Natural killer cell (primary cell): ENCODE data around the gene FANCE. TPM values are rescaled to one million over a fixed set of nuclear protein-coding genes. Genes with fewer than 3 reads are reported as not detected.

ENCODE experiments used
- ATAC-seq, 3 donors: fragments of 150-1000 bp in 2 of 3; fragments of 200-7000 bp in 1 of 3; cut with Tn5 transposase; 1 replicate in 1 of 3; 2 replicates in 2 of 3; pipeline ENCODE4 v1.10.0; 2021; ENCODE audit warnings: mild to moderate bottlenecking in 2 of 3, moderate library complexity in 2 of 3
- DNase-seq, 2 donors: peaks; one replicate each; pipeline versions ENCODE4 v3.0.0 to v3.0.0-alpha.2; 2013 to 2021; ENCODE audit warnings: mixed read lengths in 1 of 2
- H3K27ac ChIP-seq: one replicate; pipeline ENCODE4 v1.5.1; 2013; ENCODE audit warnings: mild to moderate bottlenecking, low read length
- H3K27me3 ChIP-seq: one replicate; pipeline ENCODE4 v1.6.1; 2013; ENCODE audit warnings: low read length; ENCODE audit not compliant: control insufficient read depth, insufficient read depth
- H3K36me3 ChIP-seq: one replicate; pipeline ENCODE4 v1.6.1; 2013; ENCODE audit warnings: low read length; ENCODE audit not compliant: control insufficient read depth, insufficient read depth
- H3K4me1 ChIP-seq: one replicate; pipeline ENCODE4 v1.6.1; 2013; ENCODE audit warnings: low read length; ENCODE audit not compliant: control insufficient read depth, insufficient read depth
- H3K4me3 ChIP-seq: one replicate; pipeline ENCODE4 v1.5.1; 2013; ENCODE audit warnings: low read length
- H3K9me3 ChIP-seq: one replicate; pipeline ENCODE4 v1.6.1; 2013; ENCODE audit warnings: low read length; ENCODE audit not compliant: control insufficient read depth, insufficient read depth
- H3K27ac Mint-ChIP-seq, 2 donors: one replicate each; pipeline ENCODE4 v1.8.0; 2022; ENCODE audit warnings: mild to moderate bottlenecking in 2 of 2, mixed read lengths in 2 of 2, moderate library complexity in 1 of 2
- H3K27me3 Mint-ChIP-seq, 2 donors: one replicate each; pipeline ENCODE4 v1.8.0; 2022; ENCODE audit warnings: low read depth in 2 of 2, mixed read lengths in 2 of 2
- H3K36me3 Mint-ChIP-seq: one replicate; pipeline ENCODE4 v1.8.0; 2022; ENCODE audit warnings: mixed read lengths
- H3K4me1 Mint-ChIP-seq, 2 donors: one replicate each; pipeline ENCODE4 v1.8.0; 2022; ENCODE audit warnings: mixed read lengths in 2 of 2
- H3K4me3 Mint-ChIP-seq: one replicate; pipeline ENCODE4 v1.8.0; 2022; ENCODE audit warnings: mild to moderate bottlenecking, moderate library complexity, mixed read lengths
- H3K9me3 Mint-ChIP-seq, 2 donors: one replicate each; pipeline ENCODE4 v1.8.0; 2022; ENCODE audit warnings: mixed read lengths in 2 of 2
- CTCF ChIP-seq: fragments of 200-600 bp; IDR thresholded peaks from one replicate; pipeline ENCODE4 v1.8.0; 2022; ENCODE audit warnings: antibody characterized with exemption
- WGBS: methylation state at CpG from one replicate; pipeline ENCODE4 v1.1.7; 2013; ENCODE audit warnings: missing lambda C conversion rate; ENCODE audit not compliant: insufficient coverage; 5-methylcytosine and 5-hydroxymethylcytosine counted together
- intact Hi-C: fragments of 100-400 bp; cut with micrococcal nuclease; formaldehyde crosslinking; loops from one replicate; pipeline ENCODE4 v1.14.2; 2022
- total RNA-seq, 4 donors: library from RNA; stranded (reverse); fragments of 120-200 nt in 1 of 4; gene quantifications; one replicate each; pipeline versions ENCODE4 v1.2.3 to v1.2.4, GENCODE V29; 2013 to 2022

The FANCE gene
- total RNA-seq, 3 donors from 2014 or later (not counting 1 experiment from before 2014, with no cell fraction given): 2.2 to 3.2 (median 2.6) TPM

- intact Hi-C loops: no loop called here
These were observed 44.9 kb downstream of the FANCE start, which contains the start of gene TEAD3 for GRCh38 chr6:35496841-35497570. TEAD3 (minus strand) TSS chr6:35497079.

GRCh38 chr6:35497571-35498421, 45.7 kb downstream of the FANCE start:
- DNase-seq (peak; percentile 43 to 56), ATAC-seq (peak; percentile 23 to 58 (median 31))
- H3K36me3 ChIP-seq: no peaks in the 10 kb centered on the region
- Mint-ChIP-seq H3K36me3 (no peaks in the 10 kb centered on the region), H3K4me3 (peak overlapping the region; percentile 83), H3K4me1 (peaks cover 14 to 26% of the 10 kb centered on the region in 2 donors), H3K27ac (peak overlapping the region in 1 of 2 donors; percentile 65), H3K27me3 (peaks cover 21 to 22% of the 10 kb centered on the region in 2 donors), H3K9me3 (no peaks in the 10 kb centered on the region)
- intact Hi-C loops: no loop called here
- peaks cover 16% of the 10 kb centered on the region for H3K27me3 ChIP-seq
- 8% methylated on average over 76 of the region's 77 CpGs for whole genome bisulfite sequencing
- no peaks in the 10 kb centered on the region for H3K9me3 ChIP-seq
- TF ChIP-seq CTCF: no peak
- H3K4me1 ChIP-seq: peaks cover 26% of the 10 kb centered on the region
- peak overlapping the region; percentile 48 for H3K4me3 ChIP-seq
- H3K27ac ChIP-seq: no peak overlapping the region

More at GRCh38 chr6:35496841-35497570, 44.9 kb downstream of the FANCE start, which contains the start of gene TEAD3:
- H3K9me3 Mint-ChIP-seq: no peaks in the 10 kb centered on the region
- no peaks in the 10 kb centered on the region for H3K36me3 Mint-ChIP-seq
- peaks cover 26% of the 10 kb centered on the region for H3K4me1 ChIP-seq
- DNase-seq (peak; percentile 47 to 71), ATAC-seq (peak; percentile 65 to 74 (median 69))
- peaks cover 16% of the 10 kb centered on the region for H3K27me3 ChIP-seq
- WGBS: under 1% methylated on average over 85 of the region's 98 CpGs
- H3K27ac ChIP-seq: no peak within 1 kb of the TSS
- TF ChIP-seq CTCF: no peak
- peaks cover 15 to 29% of the 10 kb centered on the region in 2 donors for H3K4me1 Mint-ChIP-seq
- H3K27ac Mint-ChIP-seq: peak within 1 kb of the TSS in 1 of 2 donors; percentile 65
- H3K27me3 Mint-ChIP-seq: peaks cover 24% of the 10 kb centered on the region in 2 donors
- peak within 1 kb of the TSS; percentile 48 for H3K4me3 ChIP-seq
- H3K9me3 ChIP-seq: no peaks in the 10 kb centered on the region
- no peaks in the 10 kb centered on the region for H3K36me3 ChIP-seq
- peak within 1 kb of the TSS; percentile 83 for H3K4me3 Mint-ChIP-seq

GRCh38 chr6:35498422-35499067, 46.4 kb downstream of the FANCE start:
- DNase-seq: no peak
- no peak for TF ChIP-seq CTCF
- Histone ChIP-seq H3K27ac (no peak overlapping the region), H3K27me3 (peaks cover 16% of the 10 kb centered on the region), H3K36me3 (no peaks in the 10 kb centered on the region), H3K4me3 (peak overlapping the region; percentile 48), H3K9me3 (no peaks in the 10 kb centered on the region), H3K4me1 (peaks cover 26% of the 10 kb centered on the region)
- Mint-ChIP-seq H3K36me3 (no peaks in the 10 kb centered on the region), H3K4me3 (peak overlapping the region; percentile 83), H3K27me3 (peaks cover 16 to 17% of the 10 kb centered on the region in 2 donors), H3K27ac (peak overlapping the region in 1 of 2 donors; percentile 65), H3K4me1 (peaks cover 7 to 19% of the 10 kb centered on the region in 2 donors), H3K9me3 (no peaks in the 10 kb centered on the region)
- 57% methylated on average over 14 of the region's 14 CpGs for WGBS
- intact Hi-C loops: no loop called here
- ATAC-seq: no peak
